H9 (cell line): ENCODE data around the gene PUS3. TPM values are rescaled to one million over a fixed set of nuclear protein-coding genes. Genes with fewer than 3 reads are reported as not detected.

Experiments
- DNase-seq: peaks from one replicate; pipeline ENCODE4 v3.0.0-alpha.2; 2017
- H2AFZ ChIP-seq: one replicate; pipeline ENCODE4 v1.6.1; 2013; ENCODE audit warnings: mild to moderate bottlenecking, low read length, control low read depth, moderate library complexity
- H2AK5ac ChIP-seq: 2 replicates; pipeline ENCODE4 v1.6.1; 2013; ENCODE audit warnings: low read length, control low read depth, mixed read lengths; ENCODE audit not compliant: insufficient read length
- H2BK120ac ChIP-seq: one replicate; pipeline ENCODE4 v1.6.1; 2013; ENCODE audit warnings: low read depth, mild to moderate bottlenecking, low read length, control low read depth, inconsistent platforms; ENCODE audit not compliant: poor library complexity, severe bottlenecking
- H2BK12ac ChIP-seq: 2 replicates; pipeline ENCODE4 v1.6.1; 2013; ENCODE audit warnings: low read length, control low read depth, mixed read lengths, low read depth; ENCODE audit not compliant: insufficient read length
- H2BK15ac ChIP-seq: 2 replicates; pipeline ENCODE4 v1.6.1; 2013; ENCODE audit warnings: low read depth, low read length, control low read depth
- H2BK20ac ChIP-seq: one replicate; pipeline ENCODE4 v1.6.1; 2013; ENCODE audit warnings: low read depth, mild to moderate bottlenecking, low read length, control low read depth, inconsistent platforms; ENCODE audit not compliant: poor library complexity, severe bottlenecking
- H2BK5ac ChIP-seq: 2 replicates; pipeline ENCODE4 v1.6.1; 2013; ENCODE audit warnings: low read length, control low read depth, mixed read lengths; ENCODE audit not compliant: insufficient read length
- H3K14ac ChIP-seq: 2 replicates; pipeline ENCODE4 v1.6.1; 2013; ENCODE audit warnings: low read length, control low read depth; ENCODE audit not compliant: insufficient read depth
- H3K18ac ChIP-seq: 2 replicates; pipeline ENCODE4 v1.6.1; 2013; ENCODE audit warnings: low read depth, mild to moderate bottlenecking, mixed read lengths, low read length, control low read depth; ENCODE audit not compliant: insufficient read length
- H3K23ac ChIP-seq: 2 replicates; pipeline ENCODE4 v1.6.1; 2013; ENCODE audit warnings: low read length, control low read depth, mixed read lengths, low read depth; ENCODE audit not compliant: insufficient read length
- H3K23me2 ChIP-seq: 2 replicates; pipeline ENCODE4 v1.6.1; 2013; ENCODE audit warnings: low read depth, mild to moderate bottlenecking, mixed read lengths, low read length, control low read depth; ENCODE audit not compliant: insufficient read length, poor library complexity, severe bottlenecking
- H3K27ac ChIP-seq: 2 replicates; pipeline ENCODE4 v1.5.1; 2013; ENCODE audit warnings: low read length, control low read depth, mixed read lengths, low read depth; ENCODE audit not compliant: insufficient read length
- H3K27me3 ChIP-seq: 2 replicates; pipeline ENCODE4 v1.6.1; 2013; ENCODE audit warnings: low read length, control low read depth, inconsistent platforms; ENCODE audit not compliant: insufficient read depth
- H3K4ac ChIP-seq: 2 replicates; pipeline ENCODE4 v1.6.1; 2013; ENCODE audit warnings: low read depth, mild to moderate bottlenecking, control low read depth, inconsistent platforms, low read length, moderate library complexity
- H3K4me1 ChIP-seq: 2 replicates; pipeline ENCODE4 v1.6.1; 2013; ENCODE audit warnings: low read length, control low read depth, inconsistent platforms; ENCODE audit not compliant: insufficient read depth
- H3K4me2 ChIP-seq: 2 replicates; pipeline ENCODE4 v1.6.1; 2013; ENCODE audit warnings: low read length, control low read depth, mixed read lengths; ENCODE audit not compliant: insufficient read length, insufficient read depth
- H3K56ac ChIP-seq: 2 replicates; pipeline ENCODE4 v1.6.1; 2013; ENCODE audit warnings: low read depth, mild to moderate bottlenecking, mixed read lengths, low read length, control low read depth; ENCODE audit not compliant: insufficient read length
- H3K79me1 ChIP-seq: 2 replicates; pipeline ENCODE4 v1.6.1; 2013; ENCODE audit warnings: low read depth, mild to moderate bottlenecking, moderate library complexity, low read length, control low read depth, inconsistent platforms; ENCODE audit not compliant: insufficient read depth, poor library complexity, severe bottlenecking
- H3K79me2 ChIP-seq: 2 replicates; pipeline ENCODE4 v1.6.1; 2013; ENCODE audit warnings: low read length, control low read depth, inconsistent platforms; ENCODE audit not compliant: insufficient read depth
- H3K9ac ChIP-seq: 2 replicates; pipeline ENCODE4 v1.6.1; 2013; ENCODE audit warnings: low read length, control low read depth, mixed read lengths; ENCODE audit not compliant: insufficient read length; ENCODE audit errors: extremely low read depth
- H3K9me3 ChIP-seq: one replicate; pipeline ENCODE4 v1.6.1; 2013; ENCODE audit warnings: low read depth, low read length, inconsistent platforms; ENCODE audit not compliant: control insufficient read depth
- H3T11ph ChIP-seq: one replicate; pipeline ENCODE4 v1.6.1; 2013; ENCODE audit warnings: mild to moderate bottlenecking, low read length, control low read depth, inconsistent platforms
- H4K20me1 ChIP-seq: one replicate; pipeline ENCODE4 v1.6.1; 2013; ENCODE audit not compliant: control insufficient read depth, insufficient read length, insufficient read depth
- H4K5ac ChIP-seq: 2 replicates; pipeline ENCODE4 v1.6.1; 2013; ENCODE audit warnings: low read depth, mild to moderate bottlenecking, mixed read lengths, low read length, control low read depth; ENCODE audit not compliant: insufficient read length
- H4K8ac ChIP-seq: replicated peaks from 2 replicates; pipeline ENCODE4 v1.6.1; 2013; ENCODE audit warnings: low read length, control low read depth, mixed read lengths, low read depth; ENCODE audit not compliant: insufficient read length
- H4K91ac ChIP-seq: 2 replicates; pipeline ENCODE4 v1.6.1; 2013; ENCODE audit warnings: low read depth, mild to moderate bottlenecking, moderate library complexity, mixed read lengths, low read length, control low read depth; ENCODE audit not compliant: insufficient read length
- H3K27ac Mint-ChIP-seq, 3 experiments: 2 replicates in 2 of 3; 3 replicates in 1 of 3; pipeline ENCODE4 v1.8.0; 2020 to 2021; ENCODE audit warnings: mixed read lengths in 3 of 3, mild to moderate bottlenecking in 1 of 3, moderate library complexity in 1 of 3
- H3K27me3 Mint-ChIP-seq: 2 replicates; pipeline ENCODE4 v1.8.0; 2021; ENCODE audit warnings: low read depth, mild to moderate bottlenecking, moderate library complexity, mixed read lengths
- H3K36me3 Mint-ChIP-seq, 3 experiments: 2 replicates in 2 of 3; 3 replicates in 1 of 3; pipeline ENCODE4 v1.8.0; 2020 to 2021; ENCODE audit warnings: low read depth in 3 of 3, mixed read lengths in 3 of 3; ENCODE audit not compliant: insufficient read depth in 1 of 3
- H3K4me1 Mint-ChIP-seq, 2 experiments: 2 replicates each; pipeline ENCODE4 v1.8.0; 2020; ENCODE audit warnings: mixed read lengths in 2 of 2
- H3K4me3 Mint-ChIP-seq, 2 experiments: 2 replicates in 1 of 2; 3 replicates in 1 of 2; pipeline ENCODE4 v1.8.0; 2020 to 2021; ENCODE audit warnings: mild to moderate bottlenecking in 2 of 2, mixed read lengths in 2 of 2, moderate library complexity in 1 of 2
- H3K9me3 Mint-ChIP-seq, 2 experiments: 2 replicates in 1 of 2; 3 replicates in 1 of 2; pipeline ENCODE4 v1.8.0; 2020; ENCODE audit warnings: mild to moderate bottlenecking in 2 of 2, mixed read lengths in 2 of 2, moderate library complexity in 1 of 2
- WGBS: extraction: QIAGEN DNeasy Blood & Tissue Kit; methylation state at CpG from one replicate; pipeline ENCODE4 v1.1.7; 2013; ENCODE audit warnings: missing lambda C conversion rate, low lambda C conversion rate, mixed read lengths; ENCODE audit not compliant: insufficient read length; ENCODE audit errors: extremely low coverage; 5-methylcytosine and 5-hydroxymethylcytosine counted together
- total RNA-seq: library from RNA; stranded (reverse); gene quantifications from 2 replicates; pipeline ENCODE4 v1.2.1, GENCODE V29; 2021
- TF ChIP-seq, protein P1 (sequence below): fragments of 200-600 bp; sonication (generic); conservative IDR thresholded peaks from 3 replicates; pipeline ENCODE4 v1.8.0; 2021; ENCODE audit warnings: antibody characterized with exemption, mild to moderate bottlenecking

The PUS3 gene
- total RNA-seq, 1 experiment from 2014 or later = 20.0 TPM

GRCh38 chr11:125916683-125917347 lies 13.8 kb upstream of the PUS3 start:
- H3K4me2 ChIP-seq = no peak overlapping the region
- no peak overlapping the region for H3K27ac Mint-ChIP-seq
- H3K27me3 Mint-ChIP-seq = no peaks in the 10 kb centered on the region; the same call in 1 of the 2 replicates
- H2BK20ac ChIP-seq = no peak overlapping the region
- no peaks in the 10 kb centered on the region for H4K20me1 ChIP-seq
- H3K4me1 Mint-ChIP-seq = peaks cover 0 to 6% of the 10 kb centered on the region in 2 experiments; a peak in 2 of 4 replicates
- no peak overlapping the region for H4K91ac ChIP-seq
- no peak overlapping the region for H2AK5ac ChIP-seq
- no peak overlapping the region for H3K27ac ChIP-seq
- no peak overlapping the region for H2BK5ac ChIP-seq
- H3K14ac ChIP-seq = no peak overlapping the region
- no peak overlapping the region for H4K5ac ChIP-seq
- no peak overlapping the region for H3K4ac ChIP-seq
- H2BK15ac ChIP-seq = no peak overlapping the region
- no peak overlapping the region for H2BK12ac ChIP-seq
- H3K9me3 ChIP-seq = no peaks in the 10 kb centered on the region
- no peak overlapping the region for H3K9ac ChIP-seq
- H3K4me1 ChIP-seq = no peaks in the 10 kb centered on the region
- no peak overlapping the region for H3T11ph ChIP-seq
- no peaks in the 10 kb centered on the region for H3K23me2 ChIP-seq
- H3K56ac ChIP-seq = no peak overlapping the region
- peaks cover 0 to 3% (median 0%) of the 10 kb centered on the region in 3 experiments; a peak in 1 of 7 replicates for H3K36me3 Mint-ChIP-seq
- no peak for DNase-seq
- no peak overlapping the region for H3K23ac ChIP-seq
- no peaks in the 10 kb centered on the region for H3K79me2 ChIP-seq
- TF ChIP-seq, protein P1, sequence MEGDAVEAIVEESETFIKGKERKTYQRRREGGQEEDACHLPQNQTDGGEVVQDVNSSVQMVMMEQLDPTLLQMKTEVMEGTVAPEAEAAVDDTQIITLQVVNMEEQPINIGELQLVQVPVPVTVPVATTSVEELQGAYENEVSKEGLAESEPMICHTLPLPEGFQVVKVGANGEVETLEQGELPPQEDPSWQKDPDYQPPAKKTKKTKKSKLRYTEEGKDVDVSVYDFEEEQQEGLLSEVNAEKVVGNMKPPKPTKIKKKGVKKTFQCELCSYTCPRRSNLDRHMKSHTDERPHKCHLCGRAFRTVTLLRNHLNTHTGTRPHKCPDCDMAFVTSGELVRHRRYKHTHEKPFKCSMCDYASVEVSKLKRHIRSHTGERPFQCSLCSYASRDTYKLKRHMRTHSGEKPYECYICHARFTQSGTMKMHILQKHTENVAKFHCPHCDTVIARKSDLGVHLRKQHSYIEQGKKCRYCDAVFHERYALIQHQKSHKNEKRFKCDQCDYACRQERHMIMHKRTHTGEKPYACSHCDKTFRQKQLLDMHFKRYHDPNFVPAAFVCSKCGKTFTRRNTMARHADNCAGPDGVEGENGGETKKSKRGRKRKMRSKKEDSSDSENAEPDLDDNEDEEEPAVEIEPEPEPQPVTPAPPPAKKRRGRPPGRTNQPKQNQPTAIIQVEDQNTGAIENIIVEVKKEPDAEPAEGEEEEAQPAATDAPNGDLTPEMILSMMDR = no peak
- H3K4me3 Mint-ChIP-seq = no peak overlapping the region
- no peaks in the 10 kb centered on the region for H3K9me3 Mint-ChIP-seq
- H2AFZ ChIP-seq = no peak overlapping the region
- no peak overlapping the region for H4K8ac ChIP-seq
- WGBS = no CpG with 5 or more reads among the region's 12 CpGs
- H2BK120ac ChIP-seq = no peak overlapping the region
- H3K18ac ChIP-seq = no peak overlapping the region
- H3K27me3 ChIP-seq = no peaks in the 10 kb centered on the region
- H3K79me1 ChIP-seq = no peaks in the 10 kb centered on the region
